Sigmoid colon (tissue), 4 donors: ENCODE results near the gene SWSAP1.

Experiments
- CTCF ChIP-seq, 4 experiments: fragments of 450-650 bp in 3 of 4; fragments of 200-600 bp in 1 of 4; IDR thresholded peaks; one replicate each; pipeline ENCODE4 v1.5.1; 2016 to 2019; ENCODE audit warnings: antibody characterized with exemption in 4 of 4, mild to moderate bottlenecking in 3 of 4, moderate library complexity in 2 of 4
- EP300 ChIP-seq, 4 donors: sonication (generic); formaldehyde crosslinking; IDR thresholded peaks; one replicate each; pipeline ENCODE4 v1.6.1; 2017; ENCODE audit warnings: antibody characterized with exemption in 4 of 4
- POLR2A ChIP-seq, 2 donors: fragments of 450-650 bp; IDR thresholded peaks; one replicate each; pipeline ENCODE4 v1.6.1; 2016; ENCODE audit warnings: antibody characterized with exemption in 2 of 2, mild to moderate bottlenecking in 2 of 2, moderate library complexity in 2 of 2

GRCh38 chr19:11364935-11365334, 9.5 kb upstream of the SWSAP1 start:
- TF ChIP-seq CTCF (IDR thresholded peaks at IDR 0.05) (no peak), EP300 (IDR thresholded peaks at IDR 0.05) (no peak), POLR2A (IDR thresholded peaks at IDR 0.05) (no peak)
